Cerebellar cortex (tissue), 1 donor: ENCODE results near the gene SLC36A2.

Experiments used
- DNase-seq: peaks from one replicate; pipeline ENCODE4 v3.0.0-alpha.2; 2015; ENCODE audit warnings: low spot score

SLC36A2 gene

DNA sequence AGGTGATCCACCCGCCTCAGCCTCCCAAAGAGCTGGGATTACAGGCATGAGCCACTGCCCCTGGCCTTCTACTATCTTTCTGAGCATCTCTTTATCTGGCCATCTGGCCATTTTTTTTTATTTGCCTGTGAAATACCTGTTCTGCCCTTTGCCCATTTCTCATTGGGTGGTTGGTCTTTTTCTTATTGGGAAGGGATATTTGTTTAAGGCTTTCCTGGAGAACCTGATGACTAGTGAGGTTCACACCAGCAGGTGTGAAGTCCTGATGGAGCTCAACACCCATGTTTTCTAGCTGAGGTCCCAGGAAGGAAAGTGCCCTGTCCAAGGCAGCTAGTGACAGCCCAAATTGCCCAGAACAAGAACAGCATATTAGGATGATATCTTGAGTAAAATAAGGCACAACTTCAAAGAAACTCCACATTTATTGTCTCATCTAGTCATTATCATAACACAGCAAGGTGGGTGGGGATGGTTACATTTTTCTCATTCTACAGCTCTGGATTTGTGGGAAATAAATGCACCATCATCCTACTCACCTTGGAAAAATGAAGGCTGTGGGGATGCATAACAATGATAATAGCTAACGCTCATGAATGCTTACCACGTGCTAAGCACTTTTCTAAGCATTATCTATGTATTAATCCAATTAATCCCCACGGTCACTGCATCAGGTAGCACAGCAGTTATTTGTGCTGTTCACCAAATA lies 64.1 kb downstream of the SLC36A2 start:
- no peak for DNase-seq

- no peak for DNase-seq
Measured at GRCh38 chr5:151281001-151281639, 66.2 kb downstream of the SLC36A2 start.

DNA sequence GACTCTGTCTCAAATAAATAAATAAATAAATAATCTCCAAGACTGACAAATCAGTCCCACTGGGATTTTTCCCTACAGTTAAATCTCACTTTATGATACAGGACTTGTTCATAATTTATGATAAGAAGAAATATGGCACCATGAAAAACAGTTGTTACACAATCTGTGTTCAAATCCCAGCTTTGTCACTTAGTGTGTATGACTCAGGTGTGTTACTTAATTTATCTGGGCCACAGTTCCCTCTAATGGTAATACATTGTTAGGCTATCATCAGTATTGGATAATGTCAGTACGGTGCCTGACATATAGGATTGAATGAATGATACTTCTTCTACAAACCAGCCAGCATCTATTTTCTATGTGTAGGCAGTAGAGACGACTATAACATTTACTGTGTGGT lies 66.9 kb downstream of the SLC36A2 start:
- DNase-seq = no peak

- no peak for DNase-seq
Measured at GRCh38 chr5:151278845-151279244, 68.5 kb downstream of the SLC36A2 start.

DNA sequence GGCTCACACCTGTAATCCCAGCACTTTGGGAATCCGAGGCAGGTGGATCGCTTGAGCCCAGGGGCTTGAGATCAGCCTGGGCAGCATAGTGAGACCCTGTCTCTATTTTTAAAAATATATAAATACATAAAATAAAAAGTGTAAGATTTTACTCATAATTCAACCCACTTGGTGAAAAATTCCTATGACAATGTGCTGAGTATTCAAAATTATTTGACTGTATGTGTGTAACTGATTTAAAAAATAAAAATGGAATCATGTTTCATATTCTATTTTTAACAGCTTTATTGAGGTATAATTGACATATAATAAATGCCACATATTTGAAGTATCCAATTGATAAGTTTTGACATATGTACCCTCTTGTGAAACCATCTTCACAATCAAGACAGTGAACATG lies 71.6 kb downstream of the SLC36A2 start:
- no peak for DNase-seq

- no peak for DNase-seq
Measured at GRCh38 chr5:151274666-151275065, 72.7 kb downstream of the SLC36A2 start.

- DNase-seq = no peak
Measured at GRCh38 chr5:151271336-151271735, 76.0 kb downstream of the SLC36A2 start.

DNA sequence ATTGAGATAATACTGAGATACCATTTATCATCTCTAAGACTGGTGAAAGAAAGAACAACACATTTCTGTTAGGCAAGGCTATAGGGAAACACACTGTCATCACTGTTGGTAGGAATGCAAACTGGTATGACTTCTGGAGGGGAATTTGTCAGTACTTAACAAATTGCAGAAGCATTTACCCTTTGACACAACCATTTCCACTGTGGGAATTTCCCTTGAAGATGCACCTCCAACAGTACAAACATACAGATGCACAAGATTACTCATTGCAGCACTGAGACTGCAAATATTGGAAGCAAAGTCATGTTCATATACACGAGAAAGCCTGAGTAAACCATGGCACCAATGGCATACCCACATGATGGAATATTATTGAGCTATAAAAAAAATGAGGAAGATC lies 76.8 kb downstream of the SLC36A2 start:
- no peak for DNase-seq

- no peak for DNase-seq
Measured at GRCh38 chr5:151267491-151268260, 79.7 kb downstream of the SLC36A2 start.
